PC-3 (cell line): ENCODE measurements around the gene CEP85. TPM values are rescaled to one million over a fixed set of nuclear protein-coding genes. Genes with fewer than 3 reads are reported as not detected.

ENCODE experiments used
- ATAC-seq: fragments of 200-7000 bp; cut with Tn5 transposase; 2 replicates; pipeline ENCODE4 v1.9.1; 2020; ENCODE audit warnings: mild to moderate bottlenecking, moderate library complexity
- BruUV-seq: library from RNA; stranded (reverse); fragments of 400-500 nt; replicated peaks from 2 replicates; lab custom pipeline; 2021; lab: Mats Ljungman, UMichigan
- CTCF ChIA-PET: fragments of 300-600 bp; sonication (Branson Sonifier 250); formaldehyde crosslinking; loops from one replicate; lab custom pipeline; 2022; ENCODE audit warnings: antibody characterized with exemption; lab: Charles Lee
- POLR2A ChIA-PET: fragments of 300-600 bp; sonication (Branson Sonifier 250); formaldehyde crosslinking; loops from one replicate; lab custom pipeline; 2022; ENCODE audit warnings: antibody characterized with exemption; ENCODE audit not compliant: unreplicated experiment; lab: Charles Lee
- DNase-seq: peaks from one replicate; pipeline ENCODE4 v3.0.0-alpha.2; 2015
- H2AFZ ChIP-seq: fragments of 300-600 bp; sonication (generic); 2 replicates; pipeline ENCODE4 v1.6.0; 2016; ENCODE audit warnings: antibody characterized with exemption, low read length
- H3F3A ChIP-seq: fragments of 300-600 bp; sonication (generic); one replicate; pipeline ENCODE4 v1.6.0; 2017; ENCODE audit warnings: antibody characterized with exemption, low read length, control low read depth, mild to moderate bottlenecking; ENCODE audit not compliant: unreplicated experiment
- H3K27ac ChIP-seq: fragments of 300-600 bp; sonication (generic); 2 replicates; pipeline ENCODE4 v1.5.1; 2016; ENCODE audit warnings: mild to moderate bottlenecking, low read length
- H3K27me3 ChIP-seq: fragments of 300-600 bp; sonication (generic); 2 replicates; pipeline ENCODE4 v1.6.1; 2016; ENCODE audit warnings: low read length, mixed read lengths
- H3K36me3 ChIP-seq: fragments of 300-600 bp; sonication (generic); 2 replicates; pipeline ENCODE4 v1.6.1; 2016; ENCODE audit warnings: low read depth, mixed run types, low read length, mixed read lengths
- H3K4me1 ChIP-seq: fragments of 300-600 bp; sonication (generic); 2 replicates; pipeline ENCODE4 v1.5.1; 2016; ENCODE audit warnings: low read length; ENCODE audit not compliant: insufficient read depth
- H3K4me2 ChIP-seq: fragments of 300-600 bp; sonication (generic); 2 replicates; pipeline ENCODE4 v1.6.0; 2016; ENCODE audit warnings: low read length
- H3K4me3 ChIP-seq: fragments of 300-600 bp; sonication (generic); 2 replicates; pipeline ENCODE4 v1.5.1; 2016; ENCODE audit warnings: mild to moderate bottlenecking, low read length, mixed read lengths
- H3K79me2 ChIP-seq: fragments of 300-600 bp; sonication (generic); 2 replicates; pipeline ENCODE4 v1.6.1; 2017; ENCODE audit warnings: low read length, mixed read lengths
- H3K9ac ChIP-seq: fragments of 300-600 bp; sonication (generic); 2 replicates; pipeline ENCODE4 v1.6.0; 2016; ENCODE audit warnings: mild to moderate bottlenecking, low read length
- H3K9me2 ChIP-seq: fragments of 300-600 bp; sonication (generic); replicated peaks from 2 replicates; pipeline ENCODE4 v1.6.1; 2016; ENCODE audit warnings: mixed run types, low read length, mixed read lengths
- H3K9me3 ChIP-seq: fragments of 300-600 bp; sonication (generic); 2 replicates; pipeline ENCODE4 v1.6.1; 2016; ENCODE audit warnings: low read length, mixed read lengths
- H4K20me1 ChIP-seq: fragments of 300-600 bp; sonication (generic); 2 replicates; pipeline ENCODE4 v1.6.1; 2016; ENCODE audit warnings: low read length, mixed read lengths
- EZH2 ChIP-seq: fragments of 300-600 bp; sonication (generic); IDR thresholded peaks from one replicate; pipeline ENCODE4 v1.6.1; 2017; ENCODE audit warnings: antibody characterized with exemption, mild to moderate bottlenecking, low read length; ENCODE audit not compliant: unreplicated experiment
- EZH2phosphoT487 ChIP-seq: fragments of 300-600 bp; sonication (generic); IDR thresholded peaks from 2 replicates; pipeline ENCODE4 v1.6.1; 2018; ENCODE audit warnings: mild to moderate bottlenecking, antibody characterized with exemption, low read length, borderline replicate concordance
- intact Hi-C: fragments of 100-400 bp; cut with micrococcal nuclease; formaldehyde crosslinking; loops from 2 replicates; pipeline ENCODE4 v1.9.0; 2023
- total RNA-seq: library from RNA; depleted of rRNA; stranded (reverse); fragments of >200 nt; gene quantifications from 2 replicates; pipeline ENCODE4 v1.2.3, GENCODE V29; 2014
- TF ChIP-seq, protein P1 (sequence below): fragments of 300-600 bp; sonication (generic); conservative IDR thresholded peaks from 2 replicates; pipeline ENCODE4 v1.5.1; 2017; ENCODE audit warnings: antibody characterized with exemption, low read depth, mild to moderate bottlenecking, low read length

The CEP85 gene
- total RNA-seq, 1 experiment from 2014 or later: 30.6 TPM

DNA sequence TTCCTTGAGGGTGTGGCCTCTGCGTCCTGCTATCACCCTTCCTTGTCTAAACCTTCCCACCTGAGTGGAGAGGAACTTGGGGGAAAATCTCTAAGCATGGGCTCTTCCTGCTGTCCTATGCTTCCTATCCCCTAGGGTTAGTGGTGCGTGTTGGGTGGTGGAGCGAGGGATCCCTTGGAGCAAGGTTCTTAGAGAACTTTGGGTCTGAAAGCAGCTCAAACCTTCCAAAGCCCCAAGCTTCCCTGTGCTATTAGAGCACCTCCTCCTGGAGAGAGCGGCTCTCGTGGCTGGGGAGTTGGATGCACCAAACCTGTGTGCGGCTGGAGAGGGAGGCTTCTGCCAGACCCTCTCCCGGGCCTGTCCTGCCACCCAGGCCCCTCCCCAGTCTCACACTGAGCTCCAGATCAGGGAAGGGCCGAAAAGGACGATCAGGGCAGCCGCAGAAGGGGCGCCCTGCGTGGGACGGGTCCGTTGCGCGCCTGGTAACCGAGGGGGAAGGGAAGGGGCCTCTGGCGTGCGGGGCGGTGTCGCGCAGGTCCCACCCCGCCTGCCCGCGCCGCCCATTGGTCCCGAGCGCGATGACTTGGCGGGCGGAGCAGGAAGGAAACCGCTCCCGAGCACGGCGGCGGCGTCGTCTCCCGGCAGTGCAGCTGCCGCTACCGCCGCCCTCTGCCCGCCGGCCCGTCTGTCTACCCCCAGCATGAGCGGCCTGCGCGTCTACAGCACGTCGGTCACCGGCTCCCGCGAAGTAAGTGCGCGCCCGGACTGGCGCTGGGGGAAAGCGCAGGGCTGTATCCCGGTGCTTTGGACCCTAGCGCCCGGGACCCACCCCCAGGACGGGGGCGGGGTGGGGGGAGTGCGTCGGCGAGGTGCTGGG is 45.7 kb downstream of the CEP85 start, which contains the start of gene SH3BGRL3:
Gene SH3BGRL3, plus strand, starts transcription at position 631 of the 877 bp plus-strand sequence. Its CDS starts 70 bp downstream, at position 701.
- intact Hi-C loops: loop anchor here (2.0 kb wide), 1 partner anchor 27 kb away; the partner anchor contains the start of gene UBXN11
- H3K36me3 ChIP-seq: peaks cover 29% of the 10 kb centered on the region
- peaks cover 34% of the 10 kb centered on the region for H3K79me2 ChIP-seq
- ATAC-seq (peak; percentile 38), DNase-seq (peak; percentile 87)
- ChIA-PET POLR2A (interaction anchor here (0.5 to 0.8 kb wide), 4 partner anchors 9 to 952 kb away, joined by 3 to 5 read pairs (median 4); partner anchors contain the start of gene PAFAH2), CTCF (interaction anchor here (0.7 to 1.2 kb wide), 4 partner anchors 42 to 137 kb away, joined by 3 to 6 read pairs (median 4); partner anchors contain the start of genes CEP85 and ZNF593)
- peak within 1 kb of the TSS; percentile 87 for H3K9ac ChIP-seq
- peaks cover 37% of the 10 kb centered on the region for H3F3A ChIP-seq
- H3K9me2 ChIP-seq: no peaks in the 10 kb centered on the region
- peak within 1 kb of the TSS; percentile 99 for H3K27ac ChIP-seq
- peaks cover 84% of the 10 kb centered on the region for H3K4me1 ChIP-seq
- BruUV-seq: no TSS peak
- H3K9me3 ChIP-seq: no peaks in the 10 kb centered on the region
- H2AFZ ChIP-seq: peak within 1 kb of the TSS; percentile 44; the same call in 1 of the 2 replicates
- H3K27me3 ChIP-seq: no peaks in the 10 kb centered on the region
- H3K4me2 ChIP-seq: peak within 1 kb of the TSS; percentile 94
- peaks cover 9% of the 10 kb centered on the region; the same call in 1 of the 2 replicates for H4K20me1 ChIP-seq
- no peak for TF ChIP-seq EZH2
- TF ChIP-seq, protein P1, sequence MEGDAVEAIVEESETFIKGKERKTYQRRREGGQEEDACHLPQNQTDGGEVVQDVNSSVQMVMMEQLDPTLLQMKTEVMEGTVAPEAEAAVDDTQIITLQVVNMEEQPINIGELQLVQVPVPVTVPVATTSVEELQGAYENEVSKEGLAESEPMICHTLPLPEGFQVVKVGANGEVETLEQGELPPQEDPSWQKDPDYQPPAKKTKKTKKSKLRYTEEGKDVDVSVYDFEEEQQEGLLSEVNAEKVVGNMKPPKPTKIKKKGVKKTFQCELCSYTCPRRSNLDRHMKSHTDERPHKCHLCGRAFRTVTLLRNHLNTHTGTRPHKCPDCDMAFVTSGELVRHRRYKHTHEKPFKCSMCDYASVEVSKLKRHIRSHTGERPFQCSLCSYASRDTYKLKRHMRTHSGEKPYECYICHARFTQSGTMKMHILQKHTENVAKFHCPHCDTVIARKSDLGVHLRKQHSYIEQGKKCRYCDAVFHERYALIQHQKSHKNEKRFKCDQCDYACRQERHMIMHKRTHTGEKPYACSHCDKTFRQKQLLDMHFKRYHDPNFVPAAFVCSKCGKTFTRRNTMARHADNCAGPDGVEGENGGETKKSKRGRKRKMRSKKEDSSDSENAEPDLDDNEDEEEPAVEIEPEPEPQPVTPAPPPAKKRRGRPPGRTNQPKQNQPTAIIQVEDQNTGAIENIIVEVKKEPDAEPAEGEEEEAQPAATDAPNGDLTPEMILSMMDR: peak; percentile 56
- peak within 1 kb of the TSS; percentile 75 for H3K4me3 ChIP-seq

DNA sequence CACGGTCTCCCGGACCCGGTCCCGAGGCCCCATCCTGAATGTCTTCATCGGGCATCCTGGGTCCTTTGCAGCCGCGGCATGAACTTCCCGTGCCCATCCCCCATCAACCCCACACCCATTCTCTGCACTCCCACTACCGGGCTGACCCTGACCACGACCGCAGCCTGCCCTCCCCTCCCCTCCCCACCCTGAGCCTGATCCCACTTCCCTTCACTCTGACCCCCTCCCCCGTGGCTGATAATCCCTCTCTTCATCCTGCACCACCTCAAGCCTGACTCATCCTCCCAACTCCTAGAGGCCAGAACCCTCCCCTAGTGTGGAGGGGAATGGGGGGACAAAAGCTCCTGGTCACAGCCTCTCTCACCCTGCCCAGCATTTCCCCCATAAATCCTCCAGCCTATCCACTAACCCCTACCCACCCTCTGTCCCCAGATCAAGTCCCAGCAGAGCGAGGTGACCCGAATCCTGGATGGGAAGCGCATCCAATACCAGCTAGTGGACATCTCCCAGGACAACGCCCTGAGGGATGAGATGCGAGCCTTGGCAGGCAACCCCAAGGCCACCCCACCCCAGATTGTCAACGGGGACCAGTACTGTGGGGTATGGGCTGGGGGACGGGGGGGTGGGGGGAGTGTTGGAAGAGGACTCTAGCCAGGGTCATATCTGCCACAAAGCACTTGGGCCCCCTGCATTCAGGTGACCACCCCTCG is 46.5 kb downstream of the CEP85 start:
- intact Hi-C loops: no loop called here
- ChIA-PET POLR2A (no interaction called here), CTCF (interaction anchor here (1.2 kb wide), 1 partner anchor 136 kb away, joined by 4 read pairs; no protein-coding TSS in a partner anchor)
- TF ChIP-seq, protein P1: no peak
- TF ChIP-seq EZH2 (no peak), EZH2phosphoT487 (no peak)
- DNase-seq (peak; percentile 50), ATAC-seq (no peak)
- no peaks in the 10 kb centered on the region for H3K27me3 ChIP-seq
- H3K9me3 ChIP-seq: no peaks in the 10 kb centered on the region
- peaks cover 27% of the 10 kb centered on the region for H3K36me3 ChIP-seq
- H2AFZ ChIP-seq: no peak overlapping the region; the same call in 1 of the 2 replicates
- peaks cover 29% of the 10 kb centered on the region for H3F3A ChIP-seq
- H3K9me2 ChIP-seq: no peaks in the 10 kb centered on the region
- BruUV-seq: no TSS peak
- H3K4me3 ChIP-seq: peak overlapping the region; percentile 75
- H3K9ac ChIP-seq: peak overlapping the region; percentile 87
- peaks cover 9% of the 10 kb centered on the region; the same call in 1 of the 2 replicates for H4K20me1 ChIP-seq
- H3K4me2 ChIP-seq: peak overlapping the region; percentile 94
- peaks cover 34% of the 10 kb centered on the region for H3K79me2 ChIP-seq
- peak overlapping the region; percentile 99 for H3K27ac ChIP-seq
- H3K4me1 ChIP-seq: peaks cover 83% of the 10 kb centered on the region
